ENCODE measurements around the gene RTN4R. TPM values are rescaled to one million over a fixed set of nuclear protein-coding genes. Genes with fewer than 3 reads are reported as not detected.
"Not testable (repeated sequence)": the region's sequence is repeated elsewhere in the genome, so short reads cannot be mapped to it uniquely, and the experiment has no call there.

RTN4R gene
- polyA plus RNA-seq, 1 donor = 25.1 TPM

- no peak for DNase-seq
Measured at GRCh38 chr22:20271114-20271994, 3.2 kb upstream of the RTN4R start.

GRCh38 chr22:20270190-20271113 lies 2.3 kb upstream of the RTN4R start:
- not testable (repeated sequence) for DNase-seq

GRCh38 chr22:20269673-20270072 lies 1.6 kb upstream of the RTN4R start:
- not testable (repeated sequence) for DNase-seq

- not testable (repeated sequence) for DNase-seq
Measured at GRCh38 chr22:20269201-20269600, 1.1 kb upstream of the RTN4R start.

- DNase-seq = no peak
Measured at GRCh38 chr22:20267441-20268278, 458 bp downstream of the RTN4R start.

GRCh38 chr22:20266667-20267440 lies 1.3 kb downstream of the RTN4R start:
- DNase-seq = not testable (repeated sequence)

GRCh38 chr22:20265772-20266666 lies 2.1 kb downstream of the RTN4R start:
- DNase-seq = not testable (repeated sequence)

- no peak for DNase-seq
Measured at GRCh38 chr22:20264614-20265452, 3.3 kb downstream of the RTN4R start.

GRCh38 chr22:20263404-20264281 lies 4.5 kb downstream of the RTN4R start:
- not testable (repeated sequence) for DNase-seq

- DNase-seq = no peak
Measured at GRCh38 chr22:20262582-20263147, 5.5 kb downstream of the RTN4R start.

- no peak for DNase-seq
Measured at GRCh38 chr22:20261848-20262581, 6.1 kb downstream of the RTN4R start.

- DNase-seq = no peak
Measured at GRCh38 chr22:20260071-20260765, 7.9 kb downstream of the RTN4R start.

GRCh38 chr22:20259327-20259688 lies 8.8 kb downstream of the RTN4R start:
- no peak for DNase-seq

GRCh38 chr22:20258584-20259326 lies 9.4 kb downstream of the RTN4R start:
- no peak for DNase-seq

- DNase-seq = no peak
Measured at GRCh38 chr22:20258021-20258299, 10.2 kb downstream of the RTN4R start.
